Endothelial cell of umbilical vein (primary cell): ENCODE results near the gene IL32. TPM values are rescaled to one million over a fixed set of nuclear protein-coding genes. Genes with fewer than 3 reads are reported as not detected.

ENCODE experiments used
- BruUV-seq: library from RNA; stranded (reverse); fragments of 400-500 nt; replicated peaks from 2 replicates; lab custom pipeline; 2021; lab: Mats Ljungman, UMichigan
- CTCF ChIA-PET: fragments of 300-600, 350-600 bp; sonication (Branson Sonifier 250); formaldehyde crosslinking; loops from one replicate; lab custom pipeline; 2021; ENCODE audit warnings: antibody characterized with exemption, inconsistent platforms; lab: Charles Lee
- POLR2A ChIA-PET: fragments of 300-600, 350-600 bp; sonication (Branson Sonifier 250); formaldehyde crosslinking; loops from one replicate; lab custom pipeline; 2021; ENCODE audit warnings: antibody characterized with exemption, inconsistent platforms; lab: Charles Lee
- DNase-seq: peaks from one replicate; pipeline ENCODE4 v3.0.0-alpha.2; 2011; ENCODE audit warnings: low read depth, low spot score
- FAIRE-seq: peaks from 2 replicates; lab custom pipeline; 2011; peaks lifted over from hg19 to GRCh38; lab: Jason Lieb, UNC
- H2AFZ ChIP-seq: 2 replicates; pipeline ENCODE4 v1.6.0; 2012; ENCODE audit warnings: low read depth, low read length, control low read depth, inconsistent platforms
- H3K27ac ChIP-seq: 2 replicates; pipeline ENCODE4 v1.5.1; 2011; ENCODE audit warnings: low read depth, mild to moderate bottlenecking, control low read depth, low read length, moderate library complexity; ENCODE audit not compliant: insufficient read depth
- H3K27me3 ChIP-seq, 2 experiments: 2 replicates each; pipeline versions ENCODE4 v1.6.0 to v1.6.1; 2011; ENCODE audit warnings: low read length in 2 of 2, mixed read lengths in 1 of 2; ENCODE audit not compliant: control insufficient read depth in 2 of 2, insufficient read depth in 2 of 2
- H3K36me3 ChIP-seq, 2 experiments: 2 replicates in 1 of 2; 3 replicates in 1 of 2; pipeline ENCODE4 v1.5.1; 2011; ENCODE audit warnings: low read length in 2 of 2, mild to moderate bottlenecking in 1 of 2, moderate library complexity in 1 of 2; ENCODE audit not compliant: control insufficient read depth in 2 of 2, insufficient read depth in 2 of 2; ENCODE audit errors: extremely low read depth in 1 of 2
- H3K4me1 ChIP-seq: 3 replicates; pipeline ENCODE4 v1.5.1; 2011; ENCODE audit warnings: mild to moderate bottlenecking, low read length; ENCODE audit not compliant: control insufficient read depth, insufficient read depth; ENCODE audit errors: extremely low read depth
- H3K4me2 ChIP-seq: 2 replicates; pipeline ENCODE4 v1.6.1; 2011; ENCODE audit warnings: low read length, control low read depth, mixed read lengths; ENCODE audit not compliant: insufficient read depth
- H3K4me3 ChIP-seq, 3 experiments: fragments of 200-600 bp in 1 of 3; sonication (generic), shearing (Covaris generic) in 1 of 3; replicated peaks in 1 of 3; 2 replicates each; pipeline ENCODE4 v1.5.1; 2011 to 2016; ENCODE audit warnings: control low read depth in 3 of 3, low read length in 3 of 3, mild to moderate bottlenecking in 2 of 3, inconsistent platforms in 1 of 3, low read depth in 1 of 3, moderate library complexity in 1 of 3; ENCODE audit not compliant: insufficient read depth in 1 of 3
- H3K79me2 ChIP-seq: 2 replicates; pipeline ENCODE4 v1.6.0; 2012; ENCODE audit warnings: low read length, inconsistent platforms; ENCODE audit not compliant: control insufficient read depth, insufficient read depth
- H3K9ac ChIP-seq: replicated peaks from 2 replicates; pipeline ENCODE3; 2011; ENCODE audit warnings: low read length, control low read depth; ENCODE audit not compliant: insufficient read depth; ENCODE audit errors: extremely low read depth
- H3K9me1 ChIP-seq: replicated peaks from 3 replicates; pipeline ENCODE4 v1.6.0; 2011; ENCODE audit warnings: mild to moderate bottlenecking, low read length; ENCODE audit not compliant: control insufficient read depth, insufficient read depth; ENCODE audit errors: extremely low read depth
- H3K9me3 ChIP-seq: replicated peaks from 2 replicates; pipeline ENCODE4 v1.5.1; 2012; ENCODE audit warnings: low read length, inconsistent platforms; ENCODE audit not compliant: control insufficient read depth, insufficient read depth
- H4K20me1 ChIP-seq: replicated peaks from 2 replicates; pipeline ENCODE3; 2011; ENCODE audit warnings: mild to moderate bottlenecking, low read length; ENCODE audit not compliant: control insufficient read depth, insufficient read depth; ENCODE audit errors: extremely low read depth
- CTCF ChIP-seq, 2 donors: IDR thresholded peaks; 1 replicate in 1 of 2; 2 replicates in 1 of 2; pipeline ENCODE4 v1.5.1; 2011; ENCODE audit warnings: low read length in 2 of 2, mild to moderate bottlenecking in 2 of 2, moderate library complexity in 2 of 2, control low read depth in 1 of 2, inconsistent platforms in 1 of 2, low read depth in 1 of 2; ENCODE audit not compliant: insufficient read depth in 1 of 2; ENCODE audit errors: extremely low read depth in 1 of 2
- EZH2 ChIP-seq: IDR thresholded peaks from 2 replicates; pipeline ENCODE4 v1.6.1; 2012; ENCODE audit warnings: borderline replicate concordance, low read depth, mild to moderate bottlenecking, moderate library complexity, low read length, inconsistent platforms; ENCODE audit not compliant: severe bottlenecking
- FOS ChIP-seq: IDR thresholded peaks from 2 replicates; pipeline ENCODE4 v1.6.1; 2011; ENCODE audit warnings: mild to moderate bottlenecking, low read length, moderate library complexity, borderline replicate concordance; ENCODE audit not compliant: insufficient read depth
- GATA2 ChIP-seq: IDR thresholded peaks from 2 replicates; pipeline ENCODE4 v1.7.0; 2011; ENCODE audit warnings: low read depth, mild to moderate bottlenecking, moderate library complexity, mixed read lengths, low read length; ENCODE audit not compliant: insufficient read length, insufficient read depth
- JUN ChIP-seq: IDR thresholded peaks from 2 replicates; pipeline ENCODE4 v1.6.1; 2011; ENCODE audit warnings: borderline replicate concordance, low read depth; ENCODE audit not compliant: insufficient read length, insufficient read depth
- MAX ChIP-seq: IDR thresholded peaks from 2 replicates; pipeline ENCODE4 v1.6.1; 2011; ENCODE audit not compliant: insufficient read depth, insufficient read length
- MYC ChIP-seq: IDR thresholded peaks from one replicate; pipeline ENCODE4 v1.6.1; 2011; ENCODE audit warnings: mild to moderate bottlenecking, low read depth, low read length
- POLR2A ChIP-seq: IDR thresholded peaks from 2 replicates; pipeline ENCODE4 v1.6.1; 2012; ENCODE audit warnings: low read depth, mild to moderate bottlenecking, control low read depth, low read length
- dilution Hi-C: fragments of 300-500 bp; cut with MboI; formaldehyde crosslinking; loops from one replicate; pipeline ENCODE4 v1.15.0; 2019; ENCODE audit warnings: low sequenced_read_pairs; ENCODE audit not compliant: extremely low pct_ligation_motif_present
- intact Hi-C: fragments of 100-400 bp; cut with micrococcal nuclease; formaldehyde crosslinking; loops from one replicate; pipeline ENCODE4 v1.10.0; 2022
- polyA plus RNA-seq, 4 experiments: library from polyadenylated mRNA; depleted of rRNA in 3 of 4; stranded (reverse) in 3 of 4; unstranded in 1 of 4; fragments of >200 nt; gene quantifications; 2 replicates each; pipeline versions ENCODE4 v1.2.1 to v1.2.3, GENCODE V29; 2011 to 2012; ENCODE audit warnings: missing spikeins in 1 of 4
- total RNA-seq: library from RNA; stranded (reverse); gene quantifications from 2 replicates; pipeline ENCODE4 v1.2.3, GENCODE V29; 2021

IL32 gene
- total and polyA plus RNA-seq, 2 donors (not counting 3 experiments of a cell fraction or from before 2014, with no cell fraction given), result 55.7 to 336 TPM

GRCh38 chr16:3073448-3073847 is 8.0 kb downstream of the IL32 start:
- H2AFZ ChIP-seq, result no peak overlapping the region
- no peaks in the 10 kb centered on the region for H4K20me1 ChIP-seq
- H3K27me3 ChIP-seq, result peaks cover 0 to 2% of the 10 kb centered on the region in 2 experiments
- DNase-seq (no peak), FAIRE-seq (no peak)
- no peaks in the 10 kb centered on the region for H3K4me1 ChIP-seq
- H3K79me2 ChIP-seq, result no peaks in the 10 kb centered on the region
- H3K9ac ChIP-seq, result no peak overlapping the region
- no TSS peak for BruUV-seq
- no peak overlapping the region for H3K27ac ChIP-seq
- TF ChIP-seq EZH2 (no peak), CTCF (IDR thresholded peaks at IDR 0.05; ENCODE audit: extremely low read depth in 1 of 2, insufficient read depth in 1 of 2, low read depth in 1 of 2, low read length in 2 of 2) (no peak), FOS (no peak), GATA2 (no peak), MAX (no peak), JUN (no peak), POLR2A (no peak), MYC (no peak)
- CTCF ChIA-PET, result no interaction called here
- intact Hi-C loops (no loop called here), dilution Hi-C loops (no loop called here)
- peaks cover 0 to 4% of the 10 kb centered on the region in 2 experiments for H3K36me3 ChIP-seq
- POLR2A ChIA-PET, result no interaction called here
- H3K4me3 ChIP-seq, result no peak overlapping the region
- H3K9me3 ChIP-seq, result no peaks in the 10 kb centered on the region
- H3K4me2 ChIP-seq, result no peak overlapping the region
- H3K9me1 ChIP-seq, result no peaks in the 10 kb centered on the region
